HTR-8/SVneo (cell line): Measurements from ENCODE around the gene NDP.

Experiments used
- DNase-seq: peaks from one replicate; pipeline ENCODE4 v3.0.0; 2011; ENCODE audit warnings: low spot score, mixed read lengths; ENCODE audit not compliant: insufficient read length
- FAIRE-seq: peaks from 2 replicates; lab custom pipeline; 2011; peaks lifted over from hg19 to GRCh38; lab: Jason Lieb, UNC

NDP gene

GRCh38 chrX:43899878-43900815 lies 73.0 kb downstream of the NDP start:
- FAIRE-seq (no peak), DNase-seq (no peak)
